Measurements from ENCODE around the gene CREB3L1.

DNA sequence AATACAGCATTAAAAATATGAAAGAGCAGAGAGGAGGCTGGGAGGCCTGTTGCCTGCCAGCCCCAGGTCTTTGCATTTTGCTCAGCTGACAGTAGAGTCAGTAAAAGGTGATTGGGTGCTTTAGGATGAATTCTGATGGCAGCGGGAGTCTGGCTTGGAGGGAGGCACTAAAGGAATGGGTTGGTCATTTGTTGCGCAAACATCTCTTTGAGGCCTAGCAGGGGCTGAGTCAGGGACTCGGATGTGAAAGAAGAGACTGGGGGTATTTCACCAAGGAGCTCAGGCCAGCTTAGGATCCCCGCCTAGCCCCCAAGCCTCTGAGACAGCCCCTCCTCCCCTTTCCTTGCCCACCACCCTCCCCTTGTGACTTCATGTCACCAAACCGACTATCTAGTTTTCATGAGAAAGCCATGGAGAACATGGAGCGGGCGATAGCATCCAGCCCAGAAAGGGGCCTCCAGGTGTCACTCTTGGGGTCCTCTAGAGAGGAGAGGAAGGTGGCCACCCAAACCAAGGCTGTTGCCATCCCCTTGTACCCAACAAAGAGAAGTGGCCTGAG lies 79.5 kb downstream of the CREB3L1 start:
- TF ChIP-seq, protein P1, sequence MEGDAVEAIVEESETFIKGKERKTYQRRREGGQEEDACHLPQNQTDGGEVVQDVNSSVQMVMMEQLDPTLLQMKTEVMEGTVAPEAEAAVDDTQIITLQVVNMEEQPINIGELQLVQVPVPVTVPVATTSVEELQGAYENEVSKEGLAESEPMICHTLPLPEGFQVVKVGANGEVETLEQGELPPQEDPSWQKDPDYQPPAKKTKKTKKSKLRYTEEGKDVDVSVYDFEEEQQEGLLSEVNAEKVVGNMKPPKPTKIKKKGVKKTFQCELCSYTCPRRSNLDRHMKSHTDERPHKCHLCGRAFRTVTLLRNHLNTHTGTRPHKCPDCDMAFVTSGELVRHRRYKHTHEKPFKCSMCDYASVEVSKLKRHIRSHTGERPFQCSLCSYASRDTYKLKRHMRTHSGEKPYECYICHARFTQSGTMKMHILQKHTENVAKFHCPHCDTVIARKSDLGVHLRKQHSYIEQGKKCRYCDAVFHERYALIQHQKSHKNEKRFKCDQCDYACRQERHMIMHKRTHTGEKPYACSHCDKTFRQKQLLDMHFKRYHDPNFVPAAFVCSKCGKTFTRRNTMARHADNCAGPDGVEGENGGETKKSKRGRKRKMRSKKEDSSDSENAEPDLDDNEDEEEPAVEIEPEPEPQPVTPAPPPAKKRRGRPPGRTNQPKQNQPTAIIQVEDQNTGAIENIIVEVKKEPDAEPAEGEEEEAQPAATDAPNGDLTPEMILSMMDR (IDR thresholded peaks at IDR 0.05; ENCODE audit: insufficient read depth, low read length, poor library complexity, severe bottlenecking), result no peak
- TF ChIP-seq EZH2phosphoT487 (conservative IDR thresholded peaks at IDR 0.05; ENCODE audit: low read length), result no peak
